Neural cell (in vitro differentiated cells): Measurements from ENCODE around the gene MYH13. TPM values are rescaled to one million over a fixed set of nuclear protein-coding genes. Genes with fewer than 3 reads are reported as not detected.
A peak's percentile ranks its signal among the peaks of the same experiment; 100 is the strongest.

ENCODE experiments used
- H2AFZ ChIP-seq: fragments of 200-600, 300-800 bp; sonication (generic), shearing (Covaris generic); 2 replicates; pipeline ENCODE4 v1.6.0; 2014; ENCODE audit warnings: low read depth, mild to moderate bottlenecking, antibody characterized with exemption, low read length, moderate library complexity
- H3F3A ChIP-seq: fragments of 200-600 bp; shearing (Covaris generic); 2 replicates; pipeline ENCODE4 v1.6.1; 2016; ENCODE audit warnings: mild to moderate bottlenecking, moderate library complexity, mixed read lengths, antibody characterized with exemption, low read length; ENCODE audit not compliant: insufficient read depth, poor library complexity, severe bottlenecking
- H3K27ac ChIP-seq: fragments of 200-600, 300-800 bp; sonication (generic), shearing (Covaris generic); 2 replicates; pipeline ENCODE4 v1.5.1; 2014; ENCODE audit warnings: mild to moderate bottlenecking, low read length, moderate library complexity
- H3K27me3 ChIP-seq: fragments of 300-800, 200-600 bp; sonication (generic), shearing (Covaris generic); 2 replicates; pipeline ENCODE4 v1.6.0; 2014; ENCODE audit warnings: mild to moderate bottlenecking, low read depth, low read length, moderate library complexity; ENCODE audit not compliant: insufficient read depth
- H3K36me3 ChIP-seq: fragments of 300-800, 200-600 bp; sonication (generic), shearing (Covaris generic); 2 replicates; pipeline ENCODE4 v1.5.1; 2014; ENCODE audit warnings: mild to moderate bottlenecking, antibody characterized with exemption, low read length, moderate library complexity; ENCODE audit not compliant: insufficient read depth
- H3K4me2 ChIP-seq: fragments of 300-800, 200-600 bp; sonication (generic), shearing (Covaris generic); 2 replicates; pipeline ENCODE4 v1.6.0; 2014; ENCODE audit warnings: mild to moderate bottlenecking, low read length
- H3K4me3 ChIP-seq: fragments of 300-800, 200-600 bp; sonication (generic), shearing (Covaris generic); 2 replicates; pipeline ENCODE4 v1.5.1; 2014; ENCODE audit warnings: mild to moderate bottlenecking, low read length, moderate library complexity
- H3K79me2 ChIP-seq: fragments of 200-600 bp; shearing (Covaris generic); replicated peaks from 2 replicates; pipeline ENCODE4 v1.6.0; 2014; ENCODE audit warnings: mild to moderate bottlenecking, low read length, moderate library complexity; ENCODE audit not compliant: insufficient read depth
- H3K9ac ChIP-seq: fragments of 300-800, 200-600 bp; sonication (generic), shearing (Covaris generic); 2 replicates; pipeline ENCODE4 v1.6.1; 2016; ENCODE audit warnings: mild to moderate bottlenecking, low read length, mixed read lengths
- H3K9me2 ChIP-seq: fragments of 200-600 bp; shearing (Covaris generic); 2 replicates; pipeline ENCODE4 v1.6.1; 2016; ENCODE audit warnings: mild to moderate bottlenecking, low read length, mixed read lengths; ENCODE audit not compliant: insufficient read depth
- H3K9me3 ChIP-seq: fragments of 200-600, 300-800 bp; sonication (generic), shearing (Covaris generic); 2 replicates; pipeline ENCODE4 v1.6.1; 2016; ENCODE audit warnings: mild to moderate bottlenecking, mixed run types, low read length, moderate library complexity, mixed read lengths
- H4K20me1 ChIP-seq: fragments of 200-600 bp; shearing (Covaris generic); 2 replicates; pipeline ENCODE4 v1.6.1; 2016; ENCODE audit warnings: mild to moderate bottlenecking, mixed run types; ENCODE audit not compliant: insufficient read depth
- CTCF ChIP-seq: fragments of 450-650 bp; IDR thresholded peaks from 2 replicates; pipeline ENCODE4 v1.5.1; 2014; ENCODE audit warnings: antibody characterized with exemption, mild to moderate bottlenecking, moderate library complexity; ENCODE audit not compliant: poor library complexity, severe bottlenecking
- EP300 ChIP-seq: fragments of 450-650 bp; conservative IDR thresholded peaks from 2 replicates; pipeline ENCODE4 v1.6.1; 2014; ENCODE audit warnings: antibody characterized with exemption, mild to moderate bottlenecking, moderate library complexity; ENCODE audit not compliant: poor library complexity, severe bottlenecking
- EZH2 ChIP-seq: fragments of 200-600, 300-800 bp; shearing (Covaris generic), sonication (generic); IDR thresholded peaks from 2 replicates; pipeline ENCODE4 v1.6.1; 2014; ENCODE audit warnings: antibody characterized with exemption, low read length, borderline replicate concordance, mild to moderate bottlenecking; ENCODE audit not compliant: insufficient read depth, poor library complexity, severe bottlenecking
- POLR2AphosphoS5 ChIP-seq: IDR thresholded peaks from 2 replicates; pipeline ENCODE4 v1.6.1; 2012
- RAD21 ChIP-seq: fragments of 450-650 bp; conservative IDR thresholded peaks from 2 replicates; pipeline ENCODE4 v1.6.1; 2014; ENCODE audit warnings: antibody characterized with exemption, mild to moderate bottlenecking, moderate library complexity
- REST ChIP-seq: IDR thresholded peaks from 2 replicates; pipeline ENCODE4 v1.6.1; 2012; ENCODE audit warnings: borderline replicate concordance
- SMC3 ChIP-seq: fragments of 450-650 bp; conservative IDR thresholded peaks from 2 replicates; pipeline ENCODE4 v1.6.1; 2014; ENCODE audit warnings: antibody characterized with exemption, mild to moderate bottlenecking, moderate library complexity; ENCODE audit not compliant: poor library complexity
- polyA plus RNA-seq: library from polyadenylated mRNA; depleted of rRNA; stranded (reverse); fragments of >200 nt; gene quantifications from 2 replicates; pipeline ENCODE4 v1.2.3, GENCODE V29; 2014

Gene MYH13
- polyA plus RNA-seq, 1 donor from 2014 or later = 0.05 TPM

GRCh38 chr17:10384175-10384574 lies 11.4 kb upstream of the MYH13 start:
- no peaks in the 10 kb centered on the region for H3K36me3 ChIP-seq
- no peak overlapping the region for H3K4me2 ChIP-seq
- H3K9ac ChIP-seq = peak overlapping the region; percentile 52
- no peaks in the 10 kb centered on the region for H3K9me3 ChIP-seq
- no peaks in the 10 kb centered on the region for H3F3A ChIP-seq
- H3K4me3 ChIP-seq = no peak overlapping the region
- H3K9me2 ChIP-seq = no peaks in the 10 kb centered on the region
- H3K27me3 ChIP-seq = no peaks in the 10 kb centered on the region
- no peaks in the 10 kb centered on the region for H4K20me1 ChIP-seq
- TF ChIP-seq SMC3 (peak; percentile 34), REST (no peak), RAD21 (peak; percentile 42), POLR2AphosphoS5 (peak; percentile 62), EP300 (peak; percentile 92), EZH2 (no peak), CTCF (peak; percentile 59)
- H2AFZ ChIP-seq = no peak overlapping the region
- no peaks in the 10 kb centered on the region for H3K79me2 ChIP-seq
- H3K27ac ChIP-seq = peak overlapping the region; percentile 85

- Histone ChIP-seq H3K27ac (no peak overlapping the region), H2AFZ (no peak overlapping the region), H4K20me1 (no peaks in the 10 kb centered on the region)
Measured at GRCh38 chr17:10380631-10381408, 8.0 kb upstream of the MYH13 start.

More at GRCh38 chr17:10380631-10381408, 8.0 kb upstream of the MYH13 start:
- Histone ChIP-seq H3K9me2 (no peaks in the 10 kb centered on the region), H3K36me3 (no peaks in the 10 kb centered on the region), H3K27me3 (no peaks in the 10 kb centered on the region), H3K4me3 (no peak overlapping the region), H3K79me2 (no peaks in the 10 kb centered on the region), H3F3A (no peaks in the 10 kb centered on the region), H3K9ac (no peak overlapping the region), H3K4me2 (no peak overlapping the region), H3K9me3 (no peaks in the 10 kb centered on the region)
- no peak for TF ChIP-seq SMC3
- no peak for TF ChIP-seq REST
- TF ChIP-seq EZH2 = no peak
